Measurements from ENCODE around the gene COX19.

DNA sequence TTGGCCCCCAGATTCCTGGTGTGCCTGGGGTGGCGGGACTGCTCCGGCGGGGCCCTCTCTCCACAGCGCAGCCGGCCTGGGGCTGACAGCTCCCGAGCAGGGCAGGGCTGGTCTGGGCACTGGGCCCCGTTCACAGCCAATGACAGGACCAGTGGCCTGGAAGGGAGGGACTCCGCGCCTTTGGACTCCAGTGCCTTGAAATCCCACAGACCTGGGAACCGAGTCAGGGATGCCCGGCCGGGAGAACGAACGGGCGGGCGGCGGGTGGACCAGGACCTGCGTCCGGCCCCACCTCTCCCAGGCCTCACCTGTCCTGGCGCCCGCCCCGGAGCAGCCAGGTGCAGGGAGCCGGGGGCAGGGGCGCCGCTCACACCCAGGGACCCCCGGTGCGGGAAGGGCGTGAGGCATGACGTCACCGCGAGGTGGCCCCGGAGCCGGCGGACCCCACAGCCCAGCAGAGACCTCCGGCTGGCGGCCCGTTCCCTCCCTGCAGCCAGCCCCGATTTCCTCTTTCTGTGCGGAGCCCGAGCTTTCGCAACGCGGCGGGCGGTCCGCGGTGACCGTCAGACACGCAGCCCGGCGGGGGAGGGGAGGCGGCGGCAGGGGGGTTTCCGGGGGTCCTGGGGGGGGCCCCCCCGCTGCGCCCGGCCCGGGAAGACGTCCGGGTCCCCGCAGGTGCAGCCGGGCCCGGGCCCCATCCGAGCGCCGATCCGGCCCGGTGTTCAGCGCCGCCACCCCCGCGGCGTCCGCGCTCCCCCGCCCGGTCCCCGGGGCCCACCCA, 21.6 kb downstream of the COX19 start:
- TF ChIP-seq, protein P1, sequence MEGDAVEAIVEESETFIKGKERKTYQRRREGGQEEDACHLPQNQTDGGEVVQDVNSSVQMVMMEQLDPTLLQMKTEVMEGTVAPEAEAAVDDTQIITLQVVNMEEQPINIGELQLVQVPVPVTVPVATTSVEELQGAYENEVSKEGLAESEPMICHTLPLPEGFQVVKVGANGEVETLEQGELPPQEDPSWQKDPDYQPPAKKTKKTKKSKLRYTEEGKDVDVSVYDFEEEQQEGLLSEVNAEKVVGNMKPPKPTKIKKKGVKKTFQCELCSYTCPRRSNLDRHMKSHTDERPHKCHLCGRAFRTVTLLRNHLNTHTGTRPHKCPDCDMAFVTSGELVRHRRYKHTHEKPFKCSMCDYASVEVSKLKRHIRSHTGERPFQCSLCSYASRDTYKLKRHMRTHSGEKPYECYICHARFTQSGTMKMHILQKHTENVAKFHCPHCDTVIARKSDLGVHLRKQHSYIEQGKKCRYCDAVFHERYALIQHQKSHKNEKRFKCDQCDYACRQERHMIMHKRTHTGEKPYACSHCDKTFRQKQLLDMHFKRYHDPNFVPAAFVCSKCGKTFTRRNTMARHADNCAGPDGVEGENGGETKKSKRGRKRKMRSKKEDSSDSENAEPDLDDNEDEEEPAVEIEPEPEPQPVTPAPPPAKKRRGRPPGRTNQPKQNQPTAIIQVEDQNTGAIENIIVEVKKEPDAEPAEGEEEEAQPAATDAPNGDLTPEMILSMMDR (conservative IDR thresholded peaks at IDR 0.05 in 1 of 2, IDR thresholded peaks at IDR 0.05 in 1 of 2; ENCODE audit: low read depth in 1 of 2, low read length in 2 of 2): no peak
- no peak for TF ChIP-seq EZH2 (IDR thresholded peaks at IDR 0.05; ENCODE audit: low read length, missing control alignments)

All from fibroblast of lung (primary cell).